HepG2 (cell line): Measurements from ENCODE around the gene LIME1. TPM values are rescaled to one million over a fixed set of nuclear protein-coding genes. Genes with fewer than 3 reads are reported as not detected.

ENCODE experiments used
- CBFB ChIP-seq: sonication (generic); formaldehyde crosslinking; IDR thresholded peaks from 2 replicates; pipeline ENCODE4 v1.4.0; 2020; ENCODE audit warnings: missing genetic modification reagents
- CC2D1A ChIP-seq: sonication (generic); formaldehyde crosslinking; IDR thresholded peaks from 2 replicates; pipeline ENCODE4 v1.8.1; 2023; ENCODE audit warnings: mild to moderate bottlenecking, missing genetic modification reagents
- DZIP1 ChIP-seq: sonication (generic); formaldehyde crosslinking; IDR thresholded peaks from 2 replicates; pipeline ENCODE4 v1.5.0; 2020; ENCODE audit warnings: mild to moderate bottlenecking, missing genetic modification reagents
- GTF3A ChIP-seq: sonication (generic); formaldehyde crosslinking; conservative IDR thresholded peaks from 2 replicates; pipeline ENCODE4 v1.4.0; 2020; ENCODE audit warnings: mild to moderate bottlenecking, missing genetic modification reagents
- MBNL3 ChIP-seq: fragments of 250-450 bp; sonication (Bioruptor Pico); conservative IDR thresholded peaks from 2 replicates; pipeline ENCODE4 v1.8.0; 2022; ENCODE audit warnings: mild to moderate bottlenecking, inconsistent platforms
- POLR2A ChIP-seq, 2 experiments: IDR thresholded peaks; 2 replicates each; pipeline ENCODE4 v1.6.1; 2011; ENCODE audit warnings: low read depth in 2 of 2, low read length in 2 of 2, mild to moderate bottlenecking in 1 of 2, moderate library complexity in 1 of 2; ENCODE audit not compliant: insufficient read depth in 1 of 2
- TRIM24 ChIP-seq: sonication (generic); formaldehyde crosslinking; IDR thresholded peaks from 2 replicates; pipeline ENCODE4 v1.8.0; 2022; ENCODE audit warnings: mild to moderate bottlenecking, missing genetic modification reagents
- ZMYM4 ChIP-seq: sonication (generic); formaldehyde crosslinking; IDR thresholded peaks from 2 replicates; pipeline ENCODE4 v1.8.1; 2023; ENCODE audit warnings: mild to moderate bottlenecking, missing genetic modification reagents
- ZNF282 ChIP-seq: fragments of 450-650 bp; IDR thresholded peaks from 2 replicates; pipeline ENCODE4 v1.6.1; 2018; ENCODE audit not compliant: partially characterized antibody
- ZNF292 ChIP-seq: sonication (generic); formaldehyde crosslinking; IDR thresholded peaks from 2 replicates; pipeline ENCODE4 v1.8.1; 2022; ENCODE audit warnings: mild to moderate bottlenecking, low read depth, missing genetic modification reagents, borderline replicate concordance
- ZNF350 ChIP-seq: sonication (generic); formaldehyde crosslinking; IDR thresholded peaks from 2 replicates; pipeline ENCODE4 v1.4.0; 2020; ENCODE audit warnings: mild to moderate bottlenecking, low read depth, missing genetic modification reagents, borderline replicate concordance
- ZNF354B ChIP-seq: sonication (generic); formaldehyde crosslinking; IDR thresholded peaks from 2 replicates; pipeline ENCODE4 v1.8.0; 2022; ENCODE audit warnings: mild to moderate bottlenecking, missing genetic modification reagents
- ZNF557 ChIP-seq: sonication (generic); formaldehyde crosslinking; IDR thresholded peaks from 2 replicates; pipeline ENCODE4 v1.4.0; 2020; ENCODE audit warnings: missing genetic modification reagents
- ZNF564 ChIP-seq: sonication (generic); formaldehyde crosslinking; IDR thresholded peaks from 2 replicates; pipeline ENCODE4 v1.8.1; 2023; ENCODE audit warnings: mild to moderate bottlenecking, missing genetic modification reagents
- ZNF570 ChIP-seq: sonication (generic); formaldehyde crosslinking; IDR thresholded peaks from 2 replicates; pipeline ENCODE4 v1.4.0; 2020; ENCODE audit warnings: mild to moderate bottlenecking, missing genetic modification reagents, borderline replicate concordance
- ZNF652 ChIP-seq: IDR thresholded peaks from 2 replicates; pipeline ENCODE4 v1.6.1; 2016; ENCODE audit warnings: low read depth, borderline replicate concordance
- ZNF703 ChIP-seq: sonication (generic); formaldehyde crosslinking; IDR thresholded peaks from 2 replicates; pipeline ENCODE4 v1.5.1; 2020; ENCODE audit warnings: missing genetic modification reagents, mild to moderate bottlenecking, moderate library complexity, borderline replicate concordance
- ZNF709 ChIP-seq: sonication (generic); formaldehyde crosslinking; IDR thresholded peaks from 2 replicates; pipeline ENCODE4 v1.5.0; 2020; ENCODE audit warnings: mild to moderate bottlenecking, missing genetic modification reagents
- ZNF737 ChIP-seq: sonication (generic); formaldehyde crosslinking; IDR thresholded peaks from 2 replicates; pipeline ENCODE4 v1.5.0; 2020; ENCODE audit warnings: missing genetic modification reagents, mild to moderate bottlenecking, borderline replicate concordance
- ZNF775 ChIP-seq: sonication (generic); formaldehyde crosslinking; IDR thresholded peaks from 2 replicates; pipeline ENCODE4 v1.4.0; 2020; ENCODE audit warnings: missing genetic modification reagents, mild to moderate bottlenecking, moderate library complexity, borderline replicate concordance
- ZNF790 ChIP-seq: sonication (generic); formaldehyde crosslinking; IDR thresholded peaks from 2 replicates; pipeline ENCODE4 v1.8.0; 2022; ENCODE audit warnings: missing genetic modification reagents, mild to moderate bottlenecking, borderline replicate concordance
- ZNF891 ChIP-seq: sonication (generic); formaldehyde crosslinking; IDR thresholded peaks from 2 replicates; pipeline ENCODE4 v1.5.0; 2020; ENCODE audit warnings: mild to moderate bottlenecking, missing genetic modification reagents
- polyA plus RNA-seq, 8 experiments: library from polyadenylated mRNA; depleted of rRNA in 3 of 8; stranded (reverse) in 7 of 8; unstranded in 1 of 8; fragments of >200 nt; fragmentation: Illumina TruSeq in 4 of 8; extraction: Trizol in 4 of 8; gene quantifications; 2 replicates each; pipeline versions ENCODE4 v1.2.1 to v1.2.3, GENCODE V29; 2011 to 2016; ENCODE audit warnings: low read depth in 4 of 8, missing spikeins in 1 of 8, mixed read lengths in 1 of 8; ENCODE audit not compliant: insufficient read depth in 1 of 8
- total RNA-seq, 5 experiments: library from RNA; depleted of rRNA; stranded (reverse); fragments of >200 nt; fragmentation: Illumina TruSeq; extraction: Trizol; gene quantifications; 2 replicates each; pipeline ENCODE4 v1.2.3, GENCODE V29; 2016; ENCODE audit warnings: low read depth in 1 of 5
- TF ChIP-seq, protein P1 (sequence below): sonication (generic); formaldehyde crosslinking; IDR thresholded peaks from 2 replicates; pipeline ENCODE4 v1.4.0; 2020; ENCODE audit warnings: missing genetic modification reagents, borderline replicate concordance
- TF ChIP-seq, protein P2 (sequence below): sonication (generic); formaldehyde crosslinking; IDR thresholded peaks from 2 replicates; pipeline ENCODE4 v1.5.0; 2020; ENCODE audit warnings: mild to moderate bottlenecking, missing genetic modification reagents

Gene LIME1
- total and polyA plus RNA-seq, 2 of the 13 experiments (the other 11 are each of a cell fraction or from before 2014, with no cell fraction given): 13.0 to 61.5 TPM

DNA sequence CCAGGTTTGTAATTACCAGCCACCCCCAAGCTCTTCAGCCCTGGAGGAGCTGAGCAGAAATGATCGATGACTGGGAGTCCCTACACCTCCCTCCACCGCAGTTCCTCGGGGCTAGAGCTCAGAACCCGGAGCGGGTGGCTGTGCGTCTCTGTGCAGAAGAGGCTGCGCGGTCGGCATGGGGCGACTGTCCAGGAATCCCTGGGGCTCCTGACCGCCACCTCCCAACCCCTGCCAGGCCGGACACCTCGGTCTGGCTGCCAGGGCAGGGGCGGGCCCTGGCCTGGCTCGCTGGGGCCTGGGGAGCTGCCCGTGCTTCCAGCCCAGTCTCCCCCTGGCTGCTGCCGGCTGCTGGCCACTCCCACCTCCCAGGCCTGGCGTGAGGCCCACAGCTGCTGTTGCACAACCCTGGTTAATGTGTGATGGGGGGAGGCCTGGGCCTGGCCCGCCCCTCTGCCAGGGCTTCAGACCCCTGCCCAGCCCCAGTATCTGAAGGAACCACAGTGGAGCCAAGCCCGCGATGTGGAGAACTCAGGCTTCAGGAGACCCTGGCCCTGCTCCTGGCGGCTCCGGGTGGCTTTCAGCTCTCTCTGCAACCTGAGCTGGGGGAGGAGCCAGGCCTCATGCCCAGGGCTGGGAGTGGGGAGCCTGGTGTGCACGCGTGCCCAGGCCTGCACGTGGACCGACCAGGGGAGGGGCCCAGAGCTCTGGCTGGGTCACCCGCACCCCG, 4.3 kb downstream of the LIME1 start (continued):
- 0 out of 2 replicates have a peak, but pooled peaks have one; percentile 41 for TF ChIP-seq DZIP1
- TF ChIP-seq ZNF292 (CRISPR knock-in tag): peak; percentile 88
- peak; percentile 81 for TF ChIP-seq ZNF737 (CRISPR knock-in tag)
- TF ChIP-seq, protein P1, sequence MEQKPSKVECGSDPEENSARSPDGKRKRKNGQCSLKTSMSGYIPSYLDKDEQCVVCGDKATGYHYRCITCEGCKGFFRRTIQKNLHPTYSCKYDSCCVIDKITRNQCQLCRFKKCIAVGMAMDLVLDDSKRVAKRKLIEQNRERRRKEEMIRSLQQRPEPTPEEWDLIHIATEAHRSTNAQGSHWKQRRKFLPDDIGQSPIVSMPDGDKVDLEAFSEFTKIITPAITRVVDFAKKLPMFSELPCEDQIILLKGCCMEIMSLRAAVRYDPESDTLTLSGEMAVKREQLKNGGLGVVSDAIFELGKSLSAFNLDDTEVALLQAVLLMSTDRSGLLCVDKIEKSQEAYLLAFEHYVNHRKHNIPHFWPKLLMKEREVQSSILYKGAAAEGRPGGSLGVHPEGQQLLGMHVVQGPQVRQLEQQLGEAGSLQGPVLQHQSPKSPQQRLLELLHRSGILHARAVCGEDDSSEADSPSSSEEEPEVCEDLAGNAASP (CRISPR knock-in tag): peak; percentile 92
- TF ChIP-seq TRIM24 (CRISPR knock-in tag): no peak
- peak; percentile 59; the same call in 1 of the 2 replicates for TF ChIP-seq ZNF354B (CRISPR knock-in tag)
- peak in 1 of 2 experiments; percentile 84; a peak in 2 of 4 replicates for TF ChIP-seq POLR2A (IDR thresholded peaks at IDR 0.05; ENCODE audit: insufficient read depth in 1 of 2, low read depth in 2 of 2, low read length in 2 of 2)
- peak; percentile 97; the same call in 1 of the 2 replicates for TF ChIP-seq CC2D1A (CRISPR knock-in tag)
- no peak for TF ChIP-seq MBNL3 (CRISPR knock-in tag)
- TF ChIP-seq GTF3A: no peak
- peak; percentile 73 for TF ChIP-seq ZMYM4 (CRISPR knock-in tag)
- no peak for TF ChIP-seq ZNF282
- TF ChIP-seq ZNF709 (CRISPR knock-in tag): peak; percentile 64; the same call in 1 of the 2 replicates
- TF ChIP-seq ZNF564 (CRISPR knock-in tag): peak; percentile 91
- peak; percentile 95; the same call in 1 of the 2 replicates for TF ChIP-seq ZNF557 (CRISPR knock-in tag)
- peak; percentile 77 for TF ChIP-seq CBFB (CRISPR knock-in tag)
- TF ChIP-seq ZNF570: peak; percentile 92; the same call in 1 of the 2 replicates
- TF ChIP-seq, protein P2, sequence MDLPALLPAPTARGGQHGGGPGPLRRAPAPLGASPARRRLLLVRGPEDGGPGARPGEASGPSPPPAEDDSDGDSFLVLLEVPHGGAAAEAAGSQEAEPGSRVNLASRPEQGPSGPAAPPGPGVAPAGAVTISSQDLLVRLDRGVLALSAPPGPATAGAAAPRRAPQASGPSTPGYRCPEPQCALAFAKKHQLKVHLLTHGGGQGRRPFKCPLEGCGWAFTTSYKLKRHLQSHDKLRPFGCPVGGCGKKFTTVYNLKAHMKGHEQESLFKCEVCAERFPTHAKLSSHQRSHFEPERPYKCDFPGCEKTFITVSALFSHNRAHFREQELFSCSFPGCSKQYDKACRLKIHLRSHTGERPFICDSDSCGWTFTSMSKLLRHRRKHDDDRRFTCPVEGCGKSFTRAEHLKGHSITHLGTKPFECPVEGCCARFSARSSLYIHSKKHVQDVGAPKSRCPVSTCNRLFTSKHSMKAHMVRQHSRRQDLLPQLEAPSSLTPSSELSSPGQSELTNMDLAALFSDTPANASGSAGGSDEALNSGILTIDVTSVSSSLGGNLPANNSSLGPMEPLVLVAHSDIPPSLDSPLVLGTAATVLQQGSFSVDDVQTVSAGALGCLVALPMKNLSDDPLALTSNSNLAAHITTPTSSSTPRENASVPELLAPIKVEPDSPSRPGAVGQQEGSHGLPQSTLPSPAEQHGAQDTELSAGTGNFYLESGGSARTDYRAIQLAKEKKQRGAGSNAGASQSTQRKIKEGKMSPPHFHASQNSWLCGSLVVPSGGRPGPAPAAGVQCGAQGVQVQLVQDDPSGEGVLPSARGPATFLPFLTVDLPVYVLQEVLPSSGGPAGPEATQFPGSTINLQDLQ (CRISPR knock-in tag): peak; percentile 76; the same call in 1 of the 2 replicates
- peak; percentile 47; the same call in 1 of the 2 replicates for TF ChIP-seq ZNF703 (CRISPR knock-in tag)
- peak; percentile 100 for TF ChIP-seq ZNF350
- TF ChIP-seq ZNF652 (CRISPR knock-in tag): no peak; the same call in 1 of the 2 replicates
- peak; percentile 93 for TF ChIP-seq ZNF891 (CRISPR knock-in tag)
- TF ChIP-seq ZNF790: no peak; the same call in 1 of the 2 replicates
- TF ChIP-seq ZNF775 (CRISPR knock-in tag): no peak
